ENCODE results near the gene LRRC14B.
A peak's percentile ranks its signal among the peaks of the same experiment; 100 is the strongest.

Gene LRRC14B

GRCh38 chr5:204001-204400, 12.7 kb downstream of the LRRC14B start:
- no peak for TF ChIP-seq CTCF (conservative IDR thresholded peaks at IDR 0.05; ENCODE audit: low read depth, low read length)
- no peak overlapping the region for H3K4me3 ChIP-seq (ENCODE audit: low read depth, low read length)
- no peak for DNase-seq (ENCODE audit: low read depth)

GRCh38 chr5:204462-204861, 13.2 kb downstream of the LRRC14B start:
- H3K4me3 ChIP-seq (ENCODE audit: low read depth, low read length), result no peak overlapping the region
- DNase-seq (ENCODE audit: low read depth), result no peak
- TF ChIP-seq CTCF (conservative IDR thresholded peaks at IDR 0.05; ENCODE audit: low read depth, low read length), result no peak

GRCh38 chr5:204966-205670, 13.8 kb downstream of the LRRC14B start:
- no peak for TF ChIP-seq CTCF (conservative IDR thresholded peaks at IDR 0.05; ENCODE audit: low read depth, low read length)
- H3K4me3 ChIP-seq (ENCODE audit: low read depth, low read length), result no peak overlapping the region
- DNase-seq (ENCODE audit: low read depth), result no peak

- no peak overlapping the region for H3K4me3 ChIP-seq (ENCODE audit: low read depth, low read length)
- no peak for TF ChIP-seq CTCF (conservative IDR thresholded peaks at IDR 0.05; ENCODE audit: low read depth, low read length)
- peak; percentile 63 for DNase-seq (ENCODE audit: low read depth)
Measured at GRCh38 chr5:206406-206805, 15.1 kb downstream of the LRRC14B start.

- H3K4me3 ChIP-seq (ENCODE audit: low read depth, low read length), result no peak overlapping the region
- DNase-seq (ENCODE audit: low read depth), result no peak
- no peak for TF ChIP-seq CTCF (conservative IDR thresholded peaks at IDR 0.05; ENCODE audit: low read depth, low read length)
Measured at GRCh38 chr5:206927-207536, 15.7 kb downstream of the LRRC14B start.

- H3K4me3 ChIP-seq (ENCODE audit: low read depth, low read length), result no peak overlapping the region
- DNase-seq (ENCODE audit: low read depth), result no peak
- no peak for TF ChIP-seq CTCF (conservative IDR thresholded peaks at IDR 0.05; ENCODE audit: low read depth, low read length)
Measured at GRCh38 chr5:207599-207998, 16.3 kb downstream of the LRRC14B start.
